Measurements from ENCODE around the gene PNPT1. TPM values are rescaled to one million over a fixed set of nuclear protein-coding genes. Genes with fewer than 3 reads are reported as not detected.
A peak's percentile ranks its signal among the peaks of the same experiment; 100 is the strongest.

The PNPT1 gene
- polyA plus RNA-seq, 2 of the 4 experiments (the other 2 are of a cell fraction), result 49.6 to 65.9 TPM

- TF ChIP-seq, protein P1, sequence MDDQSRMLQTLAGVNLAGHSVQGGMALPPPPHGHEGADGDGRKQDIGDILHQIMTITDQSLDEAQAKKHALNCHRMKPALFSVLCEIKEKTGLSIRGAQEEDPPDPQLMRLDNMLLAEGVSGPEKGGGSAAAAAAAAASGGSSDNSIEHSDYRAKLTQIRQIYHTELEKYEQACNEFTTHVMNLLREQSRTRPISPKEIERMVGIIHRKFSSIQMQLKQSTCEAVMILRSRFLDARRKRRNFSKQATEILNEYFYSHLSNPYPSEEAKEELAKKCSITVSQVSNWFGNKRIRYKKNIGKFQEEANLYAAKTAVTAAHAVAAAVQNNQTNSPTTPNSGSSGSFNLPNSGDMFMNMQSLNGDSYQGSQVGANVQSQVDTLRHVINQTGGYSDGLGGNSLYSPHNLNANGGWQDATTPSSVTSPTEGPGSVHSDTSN (IDR thresholded peaks at IDR 0.05), result 0 out of 2 replicates have a peak, but pooled peaks have one; percentile 42
- TF ChIP-seq NFE2L2 (conservative IDR thresholded peaks at IDR 0.05; ENCODE audit: low read length), result no peak
- TF ChIP-seq JUN (IDR thresholded peaks at IDR 0.05), result peak; percentile 90 to 98; a peak in 4 of 5 replicates
- no peak for TF ChIP-seq KDM1A (IDR thresholded peaks at IDR 0.05; ENCODE audit: low read depth)
- no peak for TF ChIP-seq ESRRA (IDR thresholded peaks at IDR 0.05; ENCODE audit: borderline replicate concordance, low read length)
- TF ChIP-seq, protein P2, sequence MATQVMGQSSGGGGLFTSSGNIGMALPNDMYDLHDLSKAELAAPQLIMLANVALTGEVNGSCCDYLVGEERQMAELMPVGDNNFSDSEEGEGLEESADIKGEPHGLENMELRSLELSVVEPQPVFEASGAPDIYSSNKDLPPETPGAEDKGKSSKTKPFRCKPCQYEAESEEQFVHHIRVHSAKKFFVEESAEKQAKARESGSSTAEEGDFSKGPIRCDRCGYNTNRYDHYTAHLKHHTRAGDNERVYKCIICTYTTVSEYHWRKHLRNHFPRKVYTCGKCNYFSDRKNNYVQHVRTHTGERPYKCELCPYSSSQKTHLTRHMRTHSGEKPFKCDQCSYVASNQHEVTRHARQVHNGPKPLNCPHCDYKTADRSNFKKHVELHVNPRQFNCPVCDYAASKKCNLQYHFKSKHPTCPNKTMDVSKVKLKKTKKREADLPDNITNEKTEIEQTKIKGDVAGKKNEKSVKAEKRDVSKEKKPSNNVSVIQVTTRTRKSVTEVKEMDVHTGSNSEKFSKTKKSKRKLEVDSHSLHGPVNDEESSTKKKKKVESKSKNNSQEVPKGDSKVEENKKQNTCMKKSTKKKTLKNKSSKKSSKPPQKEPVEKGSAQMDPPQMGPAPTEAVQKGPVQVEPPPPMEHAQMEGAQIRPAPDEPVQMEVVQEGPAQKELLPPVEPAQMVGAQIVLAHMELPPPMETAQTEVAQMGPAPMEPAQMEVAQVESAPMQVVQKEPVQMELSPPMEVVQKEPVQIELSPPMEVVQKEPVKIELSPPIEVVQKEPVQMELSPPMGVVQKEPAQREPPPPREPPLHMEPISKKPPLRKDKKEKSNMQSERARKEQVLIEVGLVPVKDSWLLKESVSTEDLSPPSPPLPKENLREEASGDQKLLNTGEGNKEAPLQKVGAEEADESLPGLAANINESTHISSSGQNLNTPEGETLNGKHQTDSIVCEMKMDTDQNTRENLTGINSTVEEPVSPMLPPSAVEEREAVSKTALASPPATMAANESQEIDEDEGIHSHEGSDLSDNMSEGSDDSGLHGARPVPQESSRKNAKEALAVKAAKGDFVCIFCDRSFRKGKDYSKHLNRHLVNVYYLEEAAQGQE (IDR thresholded peaks at IDR 0.05), result peak; percentile 100
- TF ChIP-seq ATOH8 (CRISPR knock-in tag; IDR thresholded peaks at IDR 0.05; ENCODE audit: low read depth), result no peak
- no peak for TF ChIP-seq EHMT2 (IDR thresholded peaks at IDR 0.05; ENCODE audit: low read depth)
- TF ChIP-seq GATA3 (IDR thresholded peaks at IDR 0.05; ENCODE audit: borderline replicate concordance), result peak; percentile 89
- TF ChIP-seq, protein P3, sequence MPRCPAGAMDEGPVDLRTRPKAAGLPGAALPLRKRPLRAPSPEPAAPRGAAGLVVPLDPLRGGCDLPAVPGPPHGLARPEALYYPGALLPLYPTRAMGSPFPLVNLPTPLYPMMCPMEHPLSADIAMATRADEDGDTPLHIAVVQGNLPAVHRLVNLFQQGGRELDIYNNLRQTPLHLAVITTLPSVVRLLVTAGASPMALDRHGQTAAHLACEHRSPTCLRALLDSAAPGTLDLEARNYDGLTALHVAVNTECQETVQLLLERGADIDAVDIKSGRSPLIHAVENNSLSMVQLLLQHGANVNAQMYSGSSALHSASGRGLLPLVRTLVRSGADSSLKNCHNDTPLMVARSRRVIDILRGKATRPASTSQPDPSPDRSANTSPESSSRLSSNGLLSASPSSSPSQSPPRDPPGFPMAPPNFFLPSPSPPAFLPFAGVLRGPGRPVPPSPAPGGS (IDR thresholded peaks at IDR 0.05), result peak; percentile 74; the same call in 1 of the 3 replicates
- no peak for TF ChIP-seq HOXA7 (CRISPR knock-in tag; IDR thresholded peaks at IDR 0.05)
- no peak for TF ChIP-seq ZFP36 (IDR thresholded peaks at IDR 0.05; ENCODE audit: borderline replicate concordance, partially characterized antibody)
- TF ChIP-seq CHD4 (IDR thresholded peaks at IDR 0.05; ENCODE audit: borderline replicate concordance), result no peak
- TF ChIP-seq FOXS1 (CRISPR knock-in tag; IDR thresholded peaks at IDR 0.05), result no peak
- no peak for TF ChIP-seq POLR2AphosphoS2 (conservative IDR thresholded peaks at IDR 0.05; ENCODE audit: low read length)
- TF ChIP-seq FOSL2 (IDR thresholded peaks at IDR 0.05), result no peak
- no peak for TF ChIP-seq FOSL2 (CRISPR knock-in tag; IDR thresholded peaks at IDR 0.05)
- TF ChIP-seq, protein P4, sequence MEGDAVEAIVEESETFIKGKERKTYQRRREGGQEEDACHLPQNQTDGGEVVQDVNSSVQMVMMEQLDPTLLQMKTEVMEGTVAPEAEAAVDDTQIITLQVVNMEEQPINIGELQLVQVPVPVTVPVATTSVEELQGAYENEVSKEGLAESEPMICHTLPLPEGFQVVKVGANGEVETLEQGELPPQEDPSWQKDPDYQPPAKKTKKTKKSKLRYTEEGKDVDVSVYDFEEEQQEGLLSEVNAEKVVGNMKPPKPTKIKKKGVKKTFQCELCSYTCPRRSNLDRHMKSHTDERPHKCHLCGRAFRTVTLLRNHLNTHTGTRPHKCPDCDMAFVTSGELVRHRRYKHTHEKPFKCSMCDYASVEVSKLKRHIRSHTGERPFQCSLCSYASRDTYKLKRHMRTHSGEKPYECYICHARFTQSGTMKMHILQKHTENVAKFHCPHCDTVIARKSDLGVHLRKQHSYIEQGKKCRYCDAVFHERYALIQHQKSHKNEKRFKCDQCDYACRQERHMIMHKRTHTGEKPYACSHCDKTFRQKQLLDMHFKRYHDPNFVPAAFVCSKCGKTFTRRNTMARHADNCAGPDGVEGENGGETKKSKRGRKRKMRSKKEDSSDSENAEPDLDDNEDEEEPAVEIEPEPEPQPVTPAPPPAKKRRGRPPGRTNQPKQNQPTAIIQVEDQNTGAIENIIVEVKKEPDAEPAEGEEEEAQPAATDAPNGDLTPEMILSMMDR (IDR thresholded peaks at IDR 0.05), result no peak
- peak; percentile 9; the same call in 1 of the 2 replicates for TF ChIP-seq TFCP2L1 (CRISPR knock-in tag; IDR thresholded peaks at IDR 0.05)
- no peak for TF ChIP-seq ZSCAN20 (CRISPR knock-in tag; IDR thresholded peaks at IDR 0.05)
- peak; percentile 97 for TF ChIP-seq MYC (IDR thresholded peaks at IDR 0.05; ENCODE audit: borderline replicate concordance, low read length)
- no peak for TF ChIP-seq MAZ (IDR thresholded peaks at IDR 0.05; ENCODE audit: borderline replicate concordance, low read depth, low read length)
- TF ChIP-seq HDAC2 (IDR thresholded peaks at IDR 0.05), result no peak
- no peak for TF ChIP-seq FOSB (CRISPR knock-in tag; IDR thresholded peaks at IDR 0.05)
- no peak for TF ChIP-seq NPAS2 (CRISPR knock-in tag; IDR thresholded peaks at IDR 0.05; ENCODE audit: borderline replicate concordance)
- TF ChIP-seq RCOR1 (IDR thresholded peaks at IDR 0.05; ENCODE audit: low read depth, low read length), result no peak
- no peak for TF ChIP-seq CEBPB (IDR thresholded peaks at IDR 0.05)
- peak; percentile 76 for TF ChIP-seq KDM5A (IDR thresholded peaks at IDR 0.05)
- peak; percentile 93 for TF ChIP-seq PHF8 (IDR thresholded peaks at IDR 0.05; ENCODE audit: borderline replicate concordance, low read depth)
- TF ChIP-seq, protein P5, sequence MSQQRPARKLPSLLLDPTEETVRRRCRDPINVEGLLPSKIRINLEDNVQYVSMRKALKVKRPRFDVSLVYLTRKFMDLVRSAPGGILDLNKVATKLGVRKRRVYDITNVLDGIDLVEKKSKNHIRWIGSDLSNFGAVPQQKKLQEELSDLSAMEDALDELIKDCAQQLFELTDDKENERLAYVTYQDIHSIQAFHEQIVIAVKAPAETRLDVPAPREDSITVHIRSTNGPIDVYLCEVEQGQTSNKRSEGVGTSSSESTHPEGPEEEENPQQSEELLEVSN (IDR thresholded peaks at IDR 0.05; ENCODE audit: borderline replicate concordance, low read depth), result peak; percentile 76
- TF ChIP-seq MAFK (IDR thresholded peaks at IDR 0.05; ENCODE audit: partially characterized antibody), result no peak
- no peak for TF ChIP-seq CBX8 (IDR thresholded peaks at IDR 0.05)
- TF ChIP-seq NR3C1 (IDR thresholded peaks at IDR 0.05), result no peak
- peak; percentile 74 for TF ChIP-seq BHLHE40 (IDR thresholded peaks at IDR 0.05; ENCODE audit: low read depth, low read length)
- TF ChIP-seq ZC3H11A (IDR thresholded peaks at IDR 0.05), result no peak
Measured at GRCh38 chr2:55617175-55618024, 76.2 kb downstream of the PNPT1 start, which contains the start of gene PPP4R3B (continued).

All from A549 (cell line).